GM18870 (cell line): ENCODE results near the gene GNLY.

Experiments
- ATAC-seq: cut with Tn5 transposase; IDR thresholded peaks from one replicate; pipeline ENCODE4 v1.9.1; 2021; ENCODE audit warnings: moderate library complexity; ENCODE audit not compliant: unreplicated experiment

Gene GNLY

DNA sequence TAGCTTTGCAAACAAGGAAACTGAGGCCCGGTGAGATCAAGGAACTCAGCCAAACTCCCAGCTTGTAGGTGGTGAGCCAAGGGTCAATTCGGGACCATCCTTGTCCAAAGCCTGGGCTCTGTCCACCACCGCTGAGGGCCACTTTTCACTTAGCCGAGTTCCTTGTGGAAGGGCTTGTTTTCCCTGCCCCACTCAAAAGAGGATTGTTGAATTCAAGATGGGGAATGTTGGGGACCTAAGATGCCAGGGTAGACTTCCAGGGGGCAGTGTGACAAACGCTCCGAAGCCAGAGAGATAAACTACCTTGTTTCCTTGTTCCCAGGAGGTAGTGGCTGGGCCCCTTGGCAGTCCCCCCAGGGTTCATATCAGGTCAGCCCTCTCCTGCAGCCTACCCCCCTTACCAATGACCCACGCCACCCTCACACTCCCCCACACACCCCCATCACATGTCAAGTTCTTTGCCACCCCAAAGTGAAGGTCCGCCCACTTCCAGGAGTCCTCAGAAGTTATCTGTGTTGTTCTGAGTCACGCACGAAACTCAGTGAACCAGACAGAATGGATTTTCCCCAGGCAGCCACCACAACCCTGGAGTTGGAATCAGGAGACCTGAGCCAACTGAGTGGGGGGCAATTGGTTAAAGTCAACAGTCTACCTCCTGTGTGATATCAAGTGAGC is 49.3 kb downstream of the GNLY start:
- ATAC-seq, result no peak

DNA sequence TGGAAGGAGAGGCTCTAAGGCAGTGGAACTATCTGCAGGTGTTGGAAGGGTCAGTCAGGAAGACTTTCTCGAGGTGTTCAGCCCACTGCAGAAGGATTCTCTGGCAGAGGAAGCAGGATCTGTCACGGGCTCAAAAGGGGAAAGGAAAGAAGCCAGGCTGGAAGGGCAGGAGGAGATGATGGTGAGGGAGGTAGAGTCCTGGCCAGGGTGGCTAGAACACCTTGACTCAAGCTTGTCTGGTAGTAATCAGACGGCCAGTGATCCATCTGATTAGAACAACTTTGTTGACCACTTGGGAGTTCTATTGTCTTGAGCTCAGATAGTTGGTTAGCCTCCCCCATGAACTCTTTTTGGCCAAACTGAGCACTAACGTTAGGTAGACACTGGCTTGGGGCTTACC is 49.9 kb downstream of the GNLY start:
- no peak for ATAC-seq

DNA sequence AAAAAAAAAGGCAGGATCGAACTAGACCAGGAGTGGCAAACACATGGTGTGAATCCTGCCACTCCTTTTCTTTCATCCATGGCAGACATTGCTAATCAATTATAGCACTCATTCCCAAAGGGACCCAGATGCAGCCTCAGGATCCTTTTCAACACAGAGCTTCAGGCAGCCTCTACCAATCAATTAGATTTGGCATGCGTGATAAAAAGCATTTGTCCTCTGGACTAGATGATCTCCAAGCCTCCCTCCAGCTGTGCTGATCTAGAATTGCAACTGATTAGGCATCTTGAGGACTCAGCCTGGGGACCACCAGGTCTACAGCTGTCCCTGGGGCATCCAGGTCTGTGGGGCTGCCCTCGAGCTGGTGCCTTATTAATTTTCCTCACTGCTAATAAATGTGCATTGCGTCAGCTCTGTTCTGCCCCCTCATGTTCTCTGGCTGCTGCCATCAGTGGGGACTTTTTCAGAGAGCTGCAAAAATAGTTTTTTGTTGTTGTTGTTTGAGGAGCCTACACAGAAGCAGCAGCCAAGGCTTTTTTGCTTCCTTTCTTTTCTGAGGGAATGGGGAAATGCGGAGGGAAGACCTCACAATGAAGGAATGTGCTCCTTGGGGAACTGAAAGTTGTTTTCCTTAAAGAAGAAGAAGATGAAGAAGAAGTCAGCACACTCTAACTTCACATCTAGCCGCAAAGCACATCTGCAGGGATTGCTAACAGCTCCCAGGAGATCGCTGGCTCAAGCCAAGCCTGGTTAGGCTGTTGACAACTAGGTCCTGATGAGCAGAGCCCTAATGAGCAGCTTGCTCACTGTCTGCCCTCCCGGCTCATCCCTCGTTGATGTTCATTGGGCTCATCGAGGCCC is 50.8 kb downstream of the GNLY start:
- ATAC-seq, result no peak

DNA sequence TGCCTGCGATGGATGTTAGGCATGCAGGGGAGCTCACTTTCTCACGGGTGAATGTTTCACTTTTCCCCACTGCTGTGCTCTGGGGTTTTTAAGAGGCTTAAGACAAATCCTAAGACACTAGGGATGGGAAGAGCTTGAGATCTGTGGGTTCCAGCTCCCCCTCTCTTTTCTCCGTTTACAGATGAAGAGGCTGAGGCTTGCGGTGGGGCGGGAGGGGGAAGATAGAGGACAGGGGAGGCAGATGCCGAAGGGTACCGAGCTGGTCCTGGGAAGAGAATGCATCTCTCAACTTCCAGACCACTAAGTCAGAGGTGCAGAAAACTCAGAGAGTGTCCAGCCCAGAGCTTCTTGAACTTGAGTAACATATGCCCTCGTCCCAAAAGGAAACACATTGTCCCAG is 51.5 kb downstream of the GNLY start:
- no peak for ATAC-seq

DNA sequence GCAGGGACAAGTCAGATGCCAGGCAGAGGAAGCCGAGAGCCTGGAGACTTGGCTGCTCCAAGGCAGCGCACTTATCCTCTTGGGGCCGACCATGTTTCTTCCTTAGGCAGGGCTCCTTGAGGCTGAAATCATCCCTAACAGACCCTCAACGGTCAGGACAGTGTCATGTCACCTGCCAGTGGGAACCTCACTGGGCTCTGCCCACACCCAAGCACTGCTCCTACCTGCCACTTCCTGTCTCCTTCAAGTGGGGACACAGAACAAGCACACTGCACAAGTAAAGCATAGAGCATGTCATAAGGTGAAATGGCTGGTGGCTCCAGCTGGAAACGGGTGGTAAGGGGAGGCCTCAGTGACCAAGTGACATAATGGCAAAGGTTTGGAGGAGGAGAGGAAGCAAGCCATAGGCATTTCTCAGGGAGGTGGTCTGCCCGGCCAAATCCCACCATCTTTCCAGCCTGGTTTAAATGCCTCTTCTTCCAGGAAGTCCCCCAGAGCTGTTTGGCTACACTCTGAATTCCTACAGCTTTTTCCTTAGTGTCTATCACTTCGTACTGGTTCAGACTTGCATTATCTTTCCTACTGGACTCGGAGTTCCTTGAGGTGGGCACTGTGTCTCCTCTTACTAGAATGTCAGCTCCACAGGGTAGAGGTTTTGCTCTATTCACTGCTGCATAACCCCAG is 52.3 kb downstream of the GNLY start:
- no peak for ATAC-seq

DNA sequence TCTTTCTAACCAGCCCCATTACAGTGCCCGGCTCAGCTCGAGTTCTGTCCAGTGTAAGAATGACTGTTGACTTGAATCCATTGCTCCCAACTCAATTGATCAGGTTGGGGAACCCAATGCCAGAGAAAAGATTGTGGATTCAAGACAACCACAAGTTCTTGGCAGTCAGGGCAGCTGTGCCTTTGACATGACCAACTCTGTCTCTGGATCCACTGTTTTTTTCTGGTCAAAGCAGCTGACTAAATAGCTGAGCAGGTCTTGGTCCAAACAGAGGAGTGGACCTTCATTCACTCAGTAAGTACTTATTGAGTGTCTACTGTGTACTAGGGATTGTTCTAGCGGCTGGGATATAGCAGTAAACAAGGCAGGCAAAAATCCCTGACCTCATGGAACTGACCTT is 53.3 kb downstream of the GNLY start:
- no peak for ATAC-seq

DNA sequence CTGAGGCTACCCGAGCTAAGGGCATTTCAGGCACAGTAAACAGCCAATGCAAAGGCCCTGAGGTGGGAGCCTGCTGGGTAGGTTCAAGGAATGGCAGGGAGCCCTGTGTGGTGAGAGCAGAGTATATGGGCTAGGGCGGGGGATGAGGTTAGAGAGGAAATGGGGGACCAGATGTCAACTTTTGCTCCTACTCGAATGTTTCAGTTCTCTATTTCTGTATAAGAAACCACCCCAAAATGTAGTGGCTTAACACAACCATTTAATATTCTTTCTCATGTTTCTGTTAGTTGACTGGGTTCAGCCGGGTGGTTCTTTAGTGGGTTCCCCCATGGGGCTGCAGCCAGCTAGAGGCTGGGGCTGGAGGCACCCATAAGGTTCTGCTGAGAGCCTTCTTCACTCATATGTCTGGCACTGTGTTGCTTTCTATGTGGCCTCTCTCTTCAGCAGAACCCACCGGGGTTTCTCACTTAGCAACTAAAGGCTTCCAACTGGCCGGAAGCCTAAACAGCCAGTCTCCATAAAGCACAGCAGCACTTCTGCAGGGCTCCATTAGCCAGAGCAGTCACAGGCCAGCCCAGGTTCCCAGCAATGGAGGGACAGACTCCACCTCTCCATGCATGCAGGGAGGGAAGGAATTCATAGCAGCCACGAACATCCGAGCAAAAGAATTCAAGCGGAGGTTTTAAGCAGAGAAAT is 54.0 kb downstream of the GNLY start:
- ATAC-seq, result peak; percentile 61
